MM.1S (cell line): ENCODE data around the gene EGFL8.

Experiments used
- EZH2 ChIP-seq: fragments of 300-600 bp; sonication (generic); optimal IDR thresholded peaks from 2 replicates; pipeline ENCODE3; 2017; ENCODE audit warnings: low read depth, mild to moderate bottlenecking, antibody characterized with exemption, low read length, mixed read lengths
- EZH2phosphoT487 ChIP-seq: fragments of 300-600 bp; sonication (generic); IDR thresholded peaks from 2 replicates; pipeline ENCODE4 v1.6.1; 2018; ENCODE audit warnings: antibody characterized with exemption, low read length
- TF ChIP-seq, protein P1 (sequence below): fragments of 300-600 bp; sonication (generic); IDR thresholded peaks from 2 replicates; pipeline ENCODE4 v1.5.1; 2016; ENCODE audit warnings: antibody characterized with exemption, low read length, mixed read lengths

DNA sequence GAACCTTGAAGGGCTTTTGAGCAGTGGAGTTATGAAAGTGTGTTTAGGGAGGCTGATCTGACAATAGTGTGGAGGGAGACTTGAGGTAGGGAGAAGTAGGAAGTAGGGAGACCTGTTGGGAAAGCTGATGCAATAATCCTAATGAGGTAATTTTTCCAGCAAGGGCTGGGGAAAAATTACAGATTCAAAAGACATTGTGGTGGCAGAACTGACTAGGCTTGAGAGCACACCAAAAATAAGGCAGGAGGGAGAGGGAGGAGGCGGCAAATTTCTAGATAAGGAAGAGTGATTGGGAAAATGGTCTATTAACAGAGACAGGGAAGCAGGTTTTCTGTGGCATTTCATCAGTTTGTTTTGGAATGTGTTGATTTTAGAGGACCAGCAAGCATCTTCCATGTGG lies 18.1 kb upstream of the EGFL8 start:
- no peak for TF ChIP-seq EZH2phosphoT487
- TF ChIP-seq, protein P1, sequence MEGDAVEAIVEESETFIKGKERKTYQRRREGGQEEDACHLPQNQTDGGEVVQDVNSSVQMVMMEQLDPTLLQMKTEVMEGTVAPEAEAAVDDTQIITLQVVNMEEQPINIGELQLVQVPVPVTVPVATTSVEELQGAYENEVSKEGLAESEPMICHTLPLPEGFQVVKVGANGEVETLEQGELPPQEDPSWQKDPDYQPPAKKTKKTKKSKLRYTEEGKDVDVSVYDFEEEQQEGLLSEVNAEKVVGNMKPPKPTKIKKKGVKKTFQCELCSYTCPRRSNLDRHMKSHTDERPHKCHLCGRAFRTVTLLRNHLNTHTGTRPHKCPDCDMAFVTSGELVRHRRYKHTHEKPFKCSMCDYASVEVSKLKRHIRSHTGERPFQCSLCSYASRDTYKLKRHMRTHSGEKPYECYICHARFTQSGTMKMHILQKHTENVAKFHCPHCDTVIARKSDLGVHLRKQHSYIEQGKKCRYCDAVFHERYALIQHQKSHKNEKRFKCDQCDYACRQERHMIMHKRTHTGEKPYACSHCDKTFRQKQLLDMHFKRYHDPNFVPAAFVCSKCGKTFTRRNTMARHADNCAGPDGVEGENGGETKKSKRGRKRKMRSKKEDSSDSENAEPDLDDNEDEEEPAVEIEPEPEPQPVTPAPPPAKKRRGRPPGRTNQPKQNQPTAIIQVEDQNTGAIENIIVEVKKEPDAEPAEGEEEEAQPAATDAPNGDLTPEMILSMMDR = no peak
- no peak for TF ChIP-seq EZH2
